CD14-positive monocyte (primary cell): ENCODE measurements around the gene APOA1. TPM values are rescaled to one million over a fixed set of nuclear protein-coding genes. Genes with fewer than 3 reads are reported as not detected.

ENCODE experiments used
- DNase-seq, 3 donors: peaks; one replicate each; pipeline ENCODE4 v3.0.0-alpha.2; 2011 to 2022
- H2AFZ ChIP-seq: 2 replicates; pipeline ENCODE4 v1.6.0; 2012; ENCODE audit warnings: mild to moderate bottlenecking, low read depth, low read length, inconsistent platforms; ENCODE audit not compliant: insufficient read depth, poor library complexity, severe bottlenecking
- H3K27ac ChIP-seq, 2 donors: 1 replicate in 1 of 2; 2 replicates in 1 of 2; pipeline ENCODE4 v1.5.1; 2012 to 2013; ENCODE audit warnings: low read length in 2 of 2, control low read depth in 1 of 2, inconsistent platforms in 1 of 2, low read depth in 1 of 2, mild to moderate bottlenecking in 1 of 2
- H3K27me3 ChIP-seq, 2 donors: one replicate each; pipeline versions ENCODE4 v1.6.0 to v1.6.1; 2011 to 2013; ENCODE audit warnings: low read length in 2 of 2; ENCODE audit not compliant: control insufficient read depth in 2 of 2, insufficient read depth in 2 of 2
- H3K36me3 ChIP-seq, 2 donors: replicated peaks in 1 of 2; 1 replicate in 1 of 2; 2 replicates in 1 of 2; pipeline versions ENCODE4 v1.5.1 to v1.6.1; 2012 to 2013; ENCODE audit warnings: low read length in 2 of 2, control low read depth in 1 of 2, inconsistent platforms in 1 of 2, mild to moderate bottlenecking in 1 of 2; ENCODE audit not compliant: insufficient read depth in 2 of 2, control insufficient read depth in 1 of 2
- H3K4me1 ChIP-seq, 2 donors: 1 replicate in 1 of 2; 2 replicates in 1 of 2; pipeline versions ENCODE4 v1.5.1 to v1.6.1; 2012 to 2013; ENCODE audit warnings: low read length in 2 of 2, control low read depth in 1 of 2, inconsistent platforms in 1 of 2, mild to moderate bottlenecking in 1 of 2, moderate library complexity in 1 of 2; ENCODE audit not compliant: insufficient read depth in 2 of 2, control insufficient read depth in 1 of 2
- H3K4me2 ChIP-seq: replicated peaks from 2 replicates; pipeline ENCODE3; 2012; ENCODE audit warnings: low read length, moderate library complexity, mild to moderate bottlenecking; ENCODE audit not compliant: poor library complexity, severe bottlenecking; ENCODE audit errors: extremely low read depth
- H3K4me3 ChIP-seq, 3 experiments: fragments of 200-600 bp in 1 of 3; sonication (generic) in 1 of 3; replicated peaks in 1 of 3; 1 replicate in 2 of 3; 2 replicates in 1 of 3; pipeline ENCODE4 v1.5.1; 2011 to 2013; ENCODE audit warnings: low read length in 3 of 3, mild to moderate bottlenecking in 3 of 3, control low read depth in 2 of 3, low read depth in 2 of 3, inconsistent platforms in 1 of 3, moderate library complexity in 1 of 3
- H3K79me2 ChIP-seq: 2 replicates; pipeline ENCODE4 v1.6.0; 2012; ENCODE audit warnings: mild to moderate bottlenecking, control low read depth, inconsistent platforms, low read length, moderate library complexity; ENCODE audit not compliant: insufficient read depth
- H3K9ac ChIP-seq: 2 replicates; pipeline ENCODE4 v1.6.0; 2017; ENCODE audit warnings: low read length, mild to moderate bottlenecking; ENCODE audit not compliant: insufficient read depth, poor library complexity, severe bottlenecking
- H3K9me3 ChIP-seq, 2 donors: replicated peaks in 1 of 2; 1 replicate in 1 of 2; 2 replicates in 1 of 2; pipeline versions ENCODE4 v1.5.1 to v1.6.1; 2012 to 2013; ENCODE audit warnings: low read length in 2 of 2, control low read depth in 1 of 2; ENCODE audit not compliant: control insufficient read depth in 1 of 2, insufficient read depth in 1 of 2
- H4K20me1 ChIP-seq: 2 replicates; pipeline ENCODE4 v1.6.0; 2012; ENCODE audit warnings: mild to moderate bottlenecking, low read length, control low read depth, moderate library complexity; ENCODE audit not compliant: insufficient read depth
- H3K27ac Mint-ChIP-seq, 7 donors: one replicate each; pipeline ENCODE4 v1.8.0; 2020; ENCODE audit warnings: mild to moderate bottlenecking in 7 of 7, mixed read lengths in 7 of 7, moderate library complexity in 6 of 7, inconsistent platforms in 2 of 7
- H3K27me3 Mint-ChIP-seq, 3 donors: one replicate each; pipeline ENCODE4 v1.8.0; 2021 to 2022; ENCODE audit warnings: low read depth in 3 of 3, mild to moderate bottlenecking in 3 of 3, mixed read lengths in 3 of 3, moderate library complexity in 3 of 3, inconsistent platforms in 1 of 3
- H3K36me3 Mint-ChIP-seq, 2 donors: one replicate each; pipeline ENCODE4 v1.8.0; 2020; ENCODE audit warnings: mixed read lengths in 2 of 2, inconsistent platforms in 1 of 2, mild to moderate bottlenecking in 1 of 2
- H3K4me1 Mint-ChIP-seq: one replicate; pipeline ENCODE4 v1.8.0; 2020; ENCODE audit warnings: mild to moderate bottlenecking, mixed read lengths
- H3K4me3 Mint-ChIP-seq, 2 donors: one replicate each; pipeline ENCODE4 v1.8.0; 2020; ENCODE audit warnings: mild to moderate bottlenecking in 2 of 2, mixed read lengths in 2 of 2, moderate library complexity in 1 of 2
- H3K9me3 Mint-ChIP-seq, 7 donors: one replicate each; pipeline ENCODE4 v1.8.0; 2020 to 2022; ENCODE audit warnings: mixed read lengths in 7 of 7, mild to moderate bottlenecking in 6 of 7, moderate library complexity in 6 of 7, inconsistent platforms in 2 of 7
- CTCF ChIP-seq: fragments of 200-600 bp; IDR thresholded peaks from one replicate; pipeline ENCODE4 v1.8.0; 2022; ENCODE audit warnings: antibody characterized with exemption, mild to moderate bottlenecking
- WGBS: methylation state at CpG from one replicate; pipeline ENCODE4 v1.1.5; 2013; ENCODE audit warnings: missing lambda C conversion rate; ENCODE audit not compliant: insufficient coverage; 5-methylcytosine and 5-hydroxymethylcytosine counted together
- intact Hi-C, 2 donors: fragments of 100-400 bp; cut with micrococcal nuclease; formaldehyde crosslinking; loops; one replicate each; pipeline versions ENCODE4 v1.15.0 to v1.15.1; 2023
- polyA plus RNA-seq, 3 donors: library from polyadenylated mRNA; depleted of rRNA in 1 of 3; unstranded in 2 of 3; stranded (reverse) in 1 of 3; fragments of 300-500 nt in 2 of 3; fragments of >200 nt in 1 of 3; fragmentation: Illumina TruSeq in 2 of 3; gene quantifications; 1 replicate in 2 of 3; 2 replicates in 1 of 3; pipeline ENCODE4 v1.2.3, GENCODE V29; 2012 to 2021

Gene APOA1
- polyA plus RNA-seq, 3 donors, result 0.29 TPM; not detected in 2

GRCh38 chr11:116842909-116843308, 5.5 kb upstream of the APOA1 start:
- 94% methylated on average over 4 of the region's 4 CpGs for WGBS
- Histone ChIP-seq H3K4me1 (no peaks in the 10 kb centered on the region), H3K9me3 (no peaks in the 10 kb centered on the region), H3K27me3 (no peaks in the 10 kb centered on the region), H2AFZ (no peak overlapping the region), H3K27ac (no peak overlapping the region), H3K36me3 (peaks cover 44 to 49% of the 10 kb centered on the region in 2 donors), H3K4me2 (no peak overlapping the region), H3K79me2 (no peaks in the 10 kb centered on the region), H4K20me1 (peaks cover 9% of the 10 kb centered on the region), H3K9ac (no peak overlapping the region), H3K4me3 (no peak overlapping the region)
- Mint-ChIP-seq H3K9me3 (peaks cover 0 to 3% (median 0%) of the 10 kb centered on the region in 7 donors), H3K36me3 (peaks cover 46 to 47% of the 10 kb centered on the region in 2 donors), H3K4me1 (no peaks in the 10 kb centered on the region), H3K4me3 (no peak overlapping the region), H3K27me3 (no peaks in the 10 kb centered on the region), H3K27ac (no peak overlapping the region)
- intact Hi-C loops, result no loop called here
- DNase-seq, result no peak
- no peak for TF ChIP-seq CTCF

GRCh38 chr11:116842117-116842516, 4.7 kb upstream of the APOA1 start:
- Histone ChIP-seq H3K4me2 (no peak overlapping the region), H3K9me3 (no peaks in the 10 kb centered on the region), H3K9ac (no peak overlapping the region), H3K4me3 (no peak overlapping the region), H4K20me1 (peaks cover 9% of the 10 kb centered on the region), H3K79me2 (no peaks in the 10 kb centered on the region), H3K27ac (no peak overlapping the region), H2AFZ (no peak overlapping the region), H3K27me3 (no peaks in the 10 kb centered on the region), H3K36me3 (peaks cover 36 to 41% of the 10 kb centered on the region in 2 donors), H3K4me1 (no peaks in the 10 kb centered on the region)
- H3K4me1 Mint-ChIP-seq, result no peaks in the 10 kb centered on the region
- TF ChIP-seq CTCF, result no peak
- no peaks in the 10 kb centered on the region for H3K27me3 Mint-ChIP-seq
- H3K36me3 Mint-ChIP-seq, result peaks cover 39% of the 10 kb centered on the region in 2 donors
- WGBS, result 100% methylated on average over 1 of the region's 4 CpGs
- peak overlapping the region in 1 of 7 donors; percentile 42 for H3K27ac Mint-ChIP-seq
- H3K9me3 Mint-ChIP-seq, result peaks cover 0 to 3% (median 0%) of the 10 kb centered on the region in 7 donors
- intact Hi-C loops, result no loop called here
- DNase-seq, result no peak
- H3K4me3 Mint-ChIP-seq, result no peak overlapping the region
